NCI-H1092 treated with DMSO at 0.1 percent for 48 hours (cell line): ENCODE data around the gene DLG4.

ENCODE experiments used
- DNase-seq: peaks from one replicate; lab custom pipeline; 2025; lab: John Stamatoyannopoulos, UW

DLG4 gene

GRCh38 chr17:7219812-7220592 lies at the start of gene DLG4, which contains the start of gene ACADVL:
Gene DLG4 (minus strand): TSS chr17:7219836.
Gene ACADVL (plus strand): TSS chr17:7219938. CDS start chr17:7219985, 47 bp downstream.
- peak; percentile 12 for DNase-seq

GRCh38 chr17:7266784-7267183 lies 47.1 kb upstream of the DLG4 start:
- DNase-seq = no peak

GRCh38 chr17:7263801-7264078 lies 44.1 kb upstream of the DLG4 start:
- no peak for DNase-seq

GRCh38 chr17:7262935-7263800 lies 43.5 kb upstream of the DLG4 start:
- no peak for DNase-seq

GRCh38 chr17:7262192-7262934 lies 42.7 kb upstream of the DLG4 start, which contains the start of gene CLDN7:
Gene CLDN7 (minus strand): TSS chr17:7262478. CDS start chr17:7262043, 435 bp downstream.
- DNase-seq = no peak

- DNase-seq = no peak
Observed at GRCh38 chr17:7261379-7262191, 41.9 kb upstream of the DLG4 start.

GRCh38 chr17:7260651-7261378 lies 41.2 kb upstream of the DLG4 start:
- DNase-seq = no peak

- DNase-seq = no peak
Observed at GRCh38 chr17:7260151-7260550, 40.5 kb upstream of the DLG4 start.

GRCh38 chr17:7259555-7259889 lies 39.9 kb upstream of the DLG4 start:
- no peak for DNase-seq

- no peak for DNase-seq
Observed at GRCh38 chr17:7258731-7259554, 39.3 kb upstream of the DLG4 start.

GRCh38 chr17:7256766-7257456 lies 37.3 kb upstream of the DLG4 start:
- DNase-seq = no peak

- no peak for DNase-seq
Observed at GRCh38 chr17:7254511-7254910, 34.9 kb upstream of the DLG4 start.

- DNase-seq = no peak
Observed at GRCh38 chr17:7253082-7253481, 33.4 kb upstream of the DLG4 start.

- peak; percentile 95 for DNase-seq
Observed at GRCh38 chr17:7252176-7253043, 32.8 kb upstream of the DLG4 start, which contains the start of gene ELP5. Gene ELP5 (plus strand): TSS chr17:7252215. CDS start chr17:7252551, 336 bp downstream.

GRCh38 chr17:7251661-7252175 lies 32.1 kb upstream of the DLG4 start, which contains the start of gene CTDNEP1:
Gene CTDNEP1 (minus strand): TSS chr17:7251734. CDS start chr17:7251296, 438 bp downstream.
- peak; percentile 98 for DNase-seq

- DNase-seq = no peak
Observed at GRCh38 chr17:7250695-7251627, 31.3 kb upstream of the DLG4 start.

GRCh38 chr17:7249830-7250229 lies 30.2 kb upstream of the DLG4 start:
- no peak for DNase-seq
